HepG2 (cell line): Measurements from ENCODE around the gene HES3. TPM values are rescaled to one million over a fixed set of nuclear protein-coding genes. Genes with fewer than 3 reads are reported as not detected.

Experiments used
- ATAC-seq: fragments of 200-7000 bp; cut with Tn5 transposase; 3 replicates; pipeline ENCODE4 v1.9.1; 2020; ENCODE audit warnings: mild to moderate bottlenecking, moderate library complexity
- BruUV-seq: library from RNA; stranded (reverse); fragments of 400-500 nt; replicated peaks from 2 replicates; lab custom pipeline; 2021; lab: Mats Ljungman, UMichigan
- CTCF ChIA-PET: fragments of 300-600 bp; formaldehyde crosslinking; extraction: SDS; loops from one replicate; lab custom pipeline; 2021; ENCODE audit warnings: low total read pairs, inconsistent platforms, low intra/inter-chr PET ratio; lab: Yijun Ruan, JAX
- POLR2A ChIA-PET: fragments of 350-600 bp; sonication (Branson Sonifier 250); formaldehyde crosslinking; loops from one replicate; lab custom pipeline; 2020; ENCODE audit warnings: antibody characterized with exemption, inconsistent platforms; lab: Yijun Ruan, JAX
- DNase-seq: peaks from one replicate; pipeline ENCODE4 v3.0.0-alpha.2; 2015; ENCODE audit warnings: low spot score
- FAIRE-seq: peaks from 3 replicates; lab custom pipeline; 2011; peaks lifted over from hg19 to GRCh38; lab: Jason Lieb, UNC
- H2AFZ ChIP-seq: one replicate; pipeline ENCODE4 v1.6.1; 2011; ENCODE audit warnings: low read length, inconsistent platforms
- H3K27ac ChIP-seq: fragments of 300-600 bp; 3 replicates; pipeline ENCODE4 v1.8.0; 2011; ENCODE audit warnings: mixed run types, mild to moderate bottlenecking, mixed read lengths, low read length, inconsistent platforms; ENCODE audit not compliant: insufficient read depth; ENCODE audit errors: extremely low read length
- H3K27me3 ChIP-seq, 2 experiments: fragments of 200-600 bp in 1 of 2; 2 replicates in 1 of 2; 3 replicates in 1 of 2; pipeline versions ENCODE4 v1.6.0 to v1.8.0; 2011; ENCODE audit warnings: low read length in 2 of 2, mild to moderate bottlenecking in 2 of 2, moderate library complexity in 2 of 2, inconsistent platforms in 1 of 2; ENCODE audit not compliant: insufficient read depth in 2 of 2, control insufficient read depth in 1 of 2
- H3K36me3 ChIP-seq, 2 experiments: fragments of 200-600 bp in 1 of 2; replicated peaks in 1 of 2; 2 replicates in 1 of 2; 3 replicates in 1 of 2; pipeline versions ENCODE4 v1.5.1 to v1.8.0; 2011; ENCODE audit warnings: low read length in 2 of 2, inconsistent platforms in 1 of 2; ENCODE audit not compliant: insufficient read depth in 2 of 2, control insufficient read depth in 1 of 2
- H3K4me1 ChIP-seq: 2 replicates; pipeline ENCODE4 v1.5.1; 2012; ENCODE audit warnings: low read length, inconsistent platforms; ENCODE audit not compliant: insufficient read depth
- H3K4me2 ChIP-seq: 2 replicates; pipeline ENCODE4 v1.6.0; 2011; ENCODE audit warnings: low read depth, low read length, inconsistent platforms
- H3K4me3 ChIP-seq, 3 experiments: fragments of 200-600 bp in 1 of 3; sonication (generic), shearing (Covaris generic) in 1 of 3; replicated peaks in 1 of 3; 2 replicates each; pipeline ENCODE4 v1.5.1; 2011 to 2016; ENCODE audit warnings: low read length in 3 of 3, inconsistent platforms in 2 of 3, low read depth in 2 of 3, mild to moderate bottlenecking in 2 of 3, control low read depth in 1 of 3, mixed read lengths in 1 of 3; ENCODE audit not compliant: insufficient read depth in 1 of 3
- H3K79me2 ChIP-seq: one replicate; pipeline ENCODE4 v1.6.1; 2011; ENCODE audit warnings: low read length, inconsistent platforms; ENCODE audit not compliant: insufficient read depth
- H3K9ac ChIP-seq: 2 replicates; pipeline ENCODE4 v1.6.0; 2011; ENCODE audit warnings: mild to moderate bottlenecking, low read depth, low read length, inconsistent platforms; ENCODE audit not compliant: insufficient read depth
- H3K9me3 ChIP-seq: 2 replicates; pipeline ENCODE4 v1.5.1; 2012; ENCODE audit warnings: mild to moderate bottlenecking, low read length
- H4K20me1 ChIP-seq: 2 replicates; pipeline ENCODE4 v1.6.0; 2011; ENCODE audit warnings: inconsistent platforms, mild to moderate bottlenecking, low read length, moderate library complexity; ENCODE audit not compliant: insufficient read depth
- ATF7-NPFF ChIP-seq: sonication (generic); formaldehyde crosslinking; IDR thresholded peaks from 2 replicates; pipeline ENCODE4 v1.8.1; 2023; ENCODE audit warnings: mild to moderate bottlenecking, low read depth, missing genetic modification reagents, moderate library complexity
- DNMT3B ChIP-seq: conservative IDR thresholded peaks from 2 replicates; pipeline ENCODE4 v1.6.1; 2016; ENCODE audit warnings: missing biosample characterization, control low read depth
- HNF4A ChIP-seq: sonication (generic); formaldehyde crosslinking; IDR thresholded peaks from 2 replicates; pipeline ENCODE4 v1.4.0; 2020; ENCODE audit warnings: missing genetic modification reagents
- MAX ChIP-seq: IDR thresholded peaks from 2 replicates; pipeline ENCODE4 v1.6.1; 2012; ENCODE audit warnings: inconsistent platforms
- SALL1 ChIP-seq: sonication (generic); formaldehyde crosslinking; IDR thresholded peaks from 2 replicates; pipeline ENCODE4 v1.8.0; 2022; ENCODE audit warnings: mild to moderate bottlenecking, missing genetic modification reagents
- TEAD2 ChIP-seq: sonication (generic); formaldehyde crosslinking; IDR thresholded peaks from 2 replicates; pipeline ENCODE4 v1.9.0; 2021; ENCODE audit warnings: missing genetic modification reagents
- whole genome bisulfite sequencing: methylation state at CpG from one replicate; pipeline ENCODE4 v1.1.6; 2017; ENCODE audit warnings: low lambda C conversion rate; 5-methylcytosine and 5-hydroxymethylcytosine counted together
- in situ Hi-C: cut with HindIII; loops from 2 replicates; pipeline ENCODE4 v1.10.0; 2017; ENCODE audit warnings: low pct_unique_long_range_greater_than_20kb; ENCODE audit not compliant: extremely low pct_ligation_motif_present
- intact Hi-C: fragments of 100-400 bp; cut with micrococcal nuclease; formaldehyde crosslinking; loops from one replicate; pipeline ENCODE4 v1.10.0; 2022; ENCODE audit not compliant: unreplicated experiment
- polyA plus RNA-seq, 8 experiments: library from polyadenylated mRNA; depleted of rRNA in 3 of 8; stranded (reverse) in 7 of 8; unstranded in 1 of 8; fragments of >200 nt; fragmentation: Illumina TruSeq in 4 of 8; extraction: Trizol in 4 of 8; gene quantifications; 2 replicates each; pipeline versions ENCODE4 v1.2.1 to v1.2.3, GENCODE V29; 2011 to 2016; ENCODE audit warnings: low read depth in 4 of 8, missing spikeins in 1 of 8, mixed read lengths in 1 of 8; ENCODE audit not compliant: insufficient read depth in 1 of 8
- total RNA-seq, 5 experiments: library from RNA; depleted of rRNA; stranded (reverse); fragments of >200 nt; fragmentation: Illumina TruSeq; extraction: Trizol; gene quantifications; 2 replicates each; pipeline ENCODE4 v1.2.3, GENCODE V29; 2016; ENCODE audit warnings: low read depth in 1 of 5
- TF ChIP-seq, protein P1 (sequence below): sonication (generic); formaldehyde crosslinking; IDR thresholded peaks from 2 replicates; pipeline ENCODE4 v1.8.0; 2022; ENCODE audit warnings: missing genetic modification reagents, mild to moderate bottlenecking, moderate library complexity, borderline replicate concordance

The HES3 gene
- total and polyA plus RNA-seq, 2 of the 13 experiments (the other 11 are each of a cell fraction or from before 2014, with no cell fraction given), result not detected

DNA sequence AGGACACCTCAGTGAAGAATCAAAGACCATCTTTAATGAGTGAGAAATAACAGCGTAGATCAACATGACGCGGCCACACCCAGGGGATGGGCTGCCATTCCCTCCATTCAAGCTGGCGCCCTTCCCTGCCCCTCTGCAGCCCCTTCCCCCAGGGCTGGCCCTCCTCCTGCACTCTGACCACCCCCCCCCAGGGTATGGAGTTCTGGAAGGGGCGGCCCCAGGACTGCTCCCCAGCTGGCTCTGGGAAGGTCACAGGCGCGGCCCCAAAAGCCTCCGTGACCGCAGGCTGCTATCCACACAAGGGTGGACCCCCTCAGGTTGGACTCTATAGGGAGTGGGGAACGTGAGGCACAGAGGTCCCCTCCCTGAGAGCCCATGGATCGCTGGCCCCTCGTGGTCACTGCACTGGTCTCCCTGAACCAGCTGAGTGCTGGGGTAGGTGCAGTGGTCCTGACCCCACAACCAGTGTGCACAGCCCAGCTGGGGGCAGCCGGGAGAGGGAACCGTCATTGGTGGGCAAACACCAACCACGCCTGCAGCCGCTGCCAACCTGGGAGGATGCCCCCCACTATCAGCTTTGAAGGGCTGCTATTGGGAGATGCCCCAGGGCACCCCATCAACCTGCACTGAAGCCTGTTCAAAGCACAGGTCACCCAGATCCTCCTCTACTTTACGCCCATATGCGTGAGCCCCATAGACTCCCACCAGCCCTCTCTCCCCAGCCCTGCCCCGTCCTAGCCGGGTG, 33.0 kb downstream of the HES3 start:
- ATAC-seq, result no peak
- Histone ChIP-seq H3K27me3 (no peaks in the 10 kb centered on the region), H3K79me2 (no peaks in the 10 kb centered on the region), H3K4me1 (peaks cover 17% of the 10 kb centered on the region), H3K36me3 (peaks cover 3 to 4% of the 10 kb centered on the region in 2 experiments; a peak in 2 of 5 replicates), H3K4me2 (no peak overlapping the region), H3K9ac (no peak overlapping the region), H3K9me3 (no peaks in the 10 kb centered on the region), H4K20me1 (no peaks in the 10 kb centered on the region), H3K4me3 (no peak overlapping the region), H2AFZ (no peak overlapping the region), H3K27ac (no peak overlapping the region)
- CTCF ChIA-PET, result no interaction called here
- BruUV-seq, result no TSS peak
- TF ChIP-seq, protein P1, sequence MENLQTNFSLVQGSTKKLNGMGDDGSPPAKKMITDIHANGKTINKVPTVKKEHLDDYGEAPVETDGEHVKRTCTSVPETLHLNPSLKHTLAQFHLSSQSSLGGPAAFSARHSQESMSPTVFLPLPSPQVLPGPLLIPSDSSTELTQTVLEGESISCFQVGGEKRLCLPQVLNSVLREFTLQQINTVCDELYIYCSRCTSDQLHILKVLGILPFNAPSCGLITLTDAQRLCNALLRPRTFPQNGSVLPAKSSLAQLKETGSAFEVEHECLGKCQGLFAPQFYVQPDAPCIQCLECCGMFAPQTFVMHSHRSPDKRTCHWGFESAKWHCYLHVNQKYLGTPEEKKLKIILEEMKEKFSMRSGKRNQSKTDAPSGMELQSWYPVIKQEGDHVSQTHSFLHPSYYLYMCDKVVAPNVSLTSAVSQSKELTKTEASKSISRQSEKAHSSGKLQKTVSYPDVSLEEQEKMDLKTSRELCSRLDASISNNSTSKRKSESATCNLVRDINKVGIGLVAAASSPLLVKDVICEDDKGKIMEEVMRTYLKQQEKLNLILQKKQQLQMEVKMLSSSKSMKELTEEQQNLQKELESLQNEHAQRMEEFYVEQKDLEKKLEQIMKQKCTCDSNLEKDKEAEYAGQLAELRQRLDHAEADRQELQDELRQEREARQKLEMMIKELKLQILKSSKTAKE (CRISPR knock-in tag), result no peak
- TF ChIP-seq ATF7-NPFF (CRISPR knock-in tag), result no peak
- no peak for TF ChIP-seq SALL1
- TF ChIP-seq MAX, result no peak
- TF ChIP-seq DNMT3B (CRISPR knock-in tag), result no peak
- no peak for TF ChIP-seq TEAD2 (CRISPR knock-in tag)
- no peak for TF ChIP-seq HNF4A (CRISPR knock-in tag)
- in situ Hi-C loops, result no loop called here
- intact Hi-C loops, result no loop called here
- WGBS, result 93% methylated on average over 6 of the region's 20 CpGs
- DNase-seq, result no peak
- no peak for FAIRE-seq
- POLR2A ChIA-PET, result no interaction called here
